CD4-positive, alpha-beta T cell treated with Interferon alpha-2 for 1 hour (primary cell): ENCODE data around the gene MAP3K5.

Experiments used
- DNase-seq, 2 donors: peaks; one replicate each; pipeline ENCODE4 v3.0.0-alpha.2; 2020 to 2022

MAP3K5 gene

GRCh38 chr6:136749359-136749997 is 42.8 kb downstream of the MAP3K5 start:
- no peak for DNase-seq

GRCh38 chr6:136747507-136747906 is 44.8 kb downstream of the MAP3K5 start:
- DNase-seq: no peak

- DNase-seq: no peak
Observed at GRCh38 chr6:136745300-136745699, 47.0 kb downstream of the MAP3K5 start.

- no peak for DNase-seq
Observed at GRCh38 chr6:136744889-136745288, 47.4 kb downstream of the MAP3K5 start.

GRCh38 chr6:136742125-136742524 is 50.2 kb downstream of the MAP3K5 start:
- no peak for DNase-seq

- DNase-seq: no peak
Observed at GRCh38 chr6:136740050-136740974, 52.0 kb downstream of the MAP3K5 start.

GRCh38 chr6:136739501-136739900 is 52.8 kb downstream of the MAP3K5 start:
- DNase-seq: no peak

- DNase-seq: no peak
Observed at GRCh38 chr6:136739071-136739470, 53.2 kb downstream of the MAP3K5 start.

GRCh38 chr6:136738692-136739057 is 53.6 kb downstream of the MAP3K5 start:
- no peak for DNase-seq

- no peak for DNase-seq
Observed at GRCh38 chr6:136737871-136738691, 54.2 kb downstream of the MAP3K5 start.

GRCh38 chr6:136737374-136737844 is 54.9 kb downstream of the MAP3K5 start:
- DNase-seq: no peak

- no peak for DNase-seq
Observed at GRCh38 chr6:136736281-136736960, 55.9 kb downstream of the MAP3K5 start.

- DNase-seq: no peak
Observed at GRCh38 chr6:136734977-136735376, 57.3 kb downstream of the MAP3K5 start.

- no peak for DNase-seq
Observed at GRCh38 chr6:136732889-136733288, 59.4 kb downstream of the MAP3K5 start.

GRCh38 chr6:136729832-136730231 is 62.4 kb downstream of the MAP3K5 start:
- DNase-seq: no peak

- no peak for DNase-seq
Observed at GRCh38 chr6:136728976-136729515, 63.2 kb downstream of the MAP3K5 start.

- DNase-seq: no peak
Observed at GRCh38 chr6:136728033-136728939, 64.0 kb downstream of the MAP3K5 start.

- no peak for DNase-seq
Observed at GRCh38 chr6:136726837-136727557, 65.3 kb downstream of the MAP3K5 start.

GRCh38 chr6:136725124-136725523 is 67.2 kb downstream of the MAP3K5 start:
- no peak for DNase-seq

GRCh38 chr6:136723780-136724179 is 68.5 kb downstream of the MAP3K5 start:
- DNase-seq: peak; percentile 18 to 38

- no peak for DNase-seq
Observed at GRCh38 chr6:136721467-136721866, 70.8 kb downstream of the MAP3K5 start.
